Measurements from ENCODE around the gene SMAGP. TPM values are rescaled to one million over a fixed set of nuclear protein-coding genes. Genes with fewer than 3 reads are reported as not detected.

Gene SMAGP
- total RNA-seq, 1 experiment from 2014 or later = 12.4 TPM

DNA sequence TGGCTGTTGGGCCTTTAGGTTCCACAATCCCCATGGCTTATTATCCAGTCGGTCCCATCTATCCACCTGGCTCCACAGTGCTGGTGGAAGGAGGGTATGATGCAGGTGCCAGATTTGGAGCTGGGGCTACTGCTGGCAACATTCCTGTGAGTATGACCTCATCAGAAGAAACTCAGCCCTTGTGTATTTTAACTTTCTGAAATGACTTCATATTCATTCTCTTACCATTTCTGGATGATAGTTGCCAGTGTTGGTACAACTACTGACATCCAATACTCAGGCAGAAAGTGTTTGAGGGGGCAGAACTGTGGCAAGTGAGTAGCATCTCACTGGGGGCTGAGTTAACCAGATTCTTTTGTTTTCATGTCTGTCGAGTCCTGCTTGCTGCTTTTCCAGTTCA lies 29.2 kb downstream of the SMAGP start:
- no peak overlapping the region for H4K91ac ChIP-seq (ENCODE audit: insufficient read length, low read depth, low read length)
- no peak overlapping the region for H3K18ac ChIP-seq (ENCODE audit: insufficient read length, low read depth, low read length)
- TF ChIP-seq, protein P1, sequence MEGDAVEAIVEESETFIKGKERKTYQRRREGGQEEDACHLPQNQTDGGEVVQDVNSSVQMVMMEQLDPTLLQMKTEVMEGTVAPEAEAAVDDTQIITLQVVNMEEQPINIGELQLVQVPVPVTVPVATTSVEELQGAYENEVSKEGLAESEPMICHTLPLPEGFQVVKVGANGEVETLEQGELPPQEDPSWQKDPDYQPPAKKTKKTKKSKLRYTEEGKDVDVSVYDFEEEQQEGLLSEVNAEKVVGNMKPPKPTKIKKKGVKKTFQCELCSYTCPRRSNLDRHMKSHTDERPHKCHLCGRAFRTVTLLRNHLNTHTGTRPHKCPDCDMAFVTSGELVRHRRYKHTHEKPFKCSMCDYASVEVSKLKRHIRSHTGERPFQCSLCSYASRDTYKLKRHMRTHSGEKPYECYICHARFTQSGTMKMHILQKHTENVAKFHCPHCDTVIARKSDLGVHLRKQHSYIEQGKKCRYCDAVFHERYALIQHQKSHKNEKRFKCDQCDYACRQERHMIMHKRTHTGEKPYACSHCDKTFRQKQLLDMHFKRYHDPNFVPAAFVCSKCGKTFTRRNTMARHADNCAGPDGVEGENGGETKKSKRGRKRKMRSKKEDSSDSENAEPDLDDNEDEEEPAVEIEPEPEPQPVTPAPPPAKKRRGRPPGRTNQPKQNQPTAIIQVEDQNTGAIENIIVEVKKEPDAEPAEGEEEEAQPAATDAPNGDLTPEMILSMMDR (conservative IDR thresholded peaks at IDR 0.05) = no peak
- Mint-ChIP-seq H3K27me3 (ENCODE audit: low read depth) (no peaks in the 10 kb centered on the region), H3K4me1 (peaks cover 16% of the 10 kb centered on the region in 2 experiments), H3K27ac (no peak overlapping the region; a peak in 1 of 7 replicates), H3K36me3 (ENCODE audit: insufficient read depth in 1 of 3, low read depth in 3 of 3) (peaks cover 31 to 52% (median 37%) of the 10 kb centered on the region in 3 experiments), H3K4me3 (no peak overlapping the region), H3K9me3 (no peaks in the 10 kb centered on the region)
- H3K4me2 ChIP-seq (ENCODE audit: insufficient read depth, insufficient read length, low read length) = no peak overlapping the region
- H3K79me2 ChIP-seq (ENCODE audit: insufficient read depth, low read length) = peaks cover 2% of the 10 kb centered on the region; the same call in 1 of the 2 replicates
- peaks cover 4% of the 10 kb centered on the region for H3K23me2 ChIP-seq (ENCODE audit: insufficient read length, low read depth, low read length, poor library complexity, severe bottlenecking)
- H3K9ac ChIP-seq (ENCODE audit: extremely low read depth, insufficient read length, low read length) = no peak overlapping the region
- H4K20me1 ChIP-seq (ENCODE audit: control insufficient read depth, insufficient read depth, insufficient read length) = no peaks in the 10 kb centered on the region
- H3K4ac ChIP-seq (ENCODE audit: low read depth, low read length) = no peak overlapping the region
- H2BK5ac ChIP-seq (ENCODE audit: insufficient read length, low read length) = no peak overlapping the region
- no CpG with 5 or more reads among the region's 2 CpGs for WGBS (ENCODE audit: extremely low coverage, insufficient read length, low lambda C conversion rate)
- H2BK15ac ChIP-seq (ENCODE audit: low read depth, low read length) = no peak overlapping the region
- no peak overlapping the region for H4K8ac ChIP-seq (replicated peaks; ENCODE audit: insufficient read length, low read depth, low read length)
- H3K14ac ChIP-seq (ENCODE audit: insufficient read depth, low read length) = no peak overlapping the region
- no peak overlapping the region for H2BK12ac ChIP-seq (ENCODE audit: insufficient read length, low read depth, low read length)
- no peak overlapping the region for H4K5ac ChIP-seq (ENCODE audit: insufficient read length, low read depth, low read length)
- H3K27me3 ChIP-seq (ENCODE audit: insufficient read depth, low read length) = no peaks in the 10 kb centered on the region
- H3K23ac ChIP-seq (ENCODE audit: insufficient read length, low read depth, low read length) = no peak overlapping the region
- peaks cover 6% of the 10 kb centered on the region; the same call in 1 of the 2 replicates for H3K4me1 ChIP-seq (ENCODE audit: insufficient read depth, low read length)
- no peak overlapping the region for H2AFZ ChIP-seq (ENCODE audit: low read length)
- H3K56ac ChIP-seq (ENCODE audit: insufficient read length, low read depth, low read length) = no peak overlapping the region
- H2AK5ac ChIP-seq (ENCODE audit: insufficient read length, low read length) = no peak overlapping the region
- H3T11ph ChIP-seq (ENCODE audit: low read length) = no peak overlapping the region
- no peak for DNase-seq
- no peak overlapping the region for H2BK120ac ChIP-seq (ENCODE audit: low read depth, low read length, poor library complexity, severe bottlenecking)
- no peak overlapping the region for H2BK20ac ChIP-seq (ENCODE audit: low read depth, low read length, poor library complexity, severe bottlenecking)
- H3K9me3 ChIP-seq (ENCODE audit: control insufficient read depth, low read depth, low read length) = no peaks in the 10 kb centered on the region
- H3K79me1 ChIP-seq (ENCODE audit: insufficient read depth, low read depth, low read length, poor library complexity, severe bottlenecking) = no peaks in the 10 kb centered on the region
- H3K27ac ChIP-seq (ENCODE audit: insufficient read length, low read depth, low read length) = no peak overlapping the region

Measured in H9 (cell line).